Measurements from ENCODE around the gene DGKH.

GRCh38 chr13:42046448-42046847 lies 2.0 kb upstream of the DGKH start:
- TF ChIP-seq POLR2A (IDR thresholded peaks at IDR 0.05): no peak
- TF ChIP-seq, protein P1, sequence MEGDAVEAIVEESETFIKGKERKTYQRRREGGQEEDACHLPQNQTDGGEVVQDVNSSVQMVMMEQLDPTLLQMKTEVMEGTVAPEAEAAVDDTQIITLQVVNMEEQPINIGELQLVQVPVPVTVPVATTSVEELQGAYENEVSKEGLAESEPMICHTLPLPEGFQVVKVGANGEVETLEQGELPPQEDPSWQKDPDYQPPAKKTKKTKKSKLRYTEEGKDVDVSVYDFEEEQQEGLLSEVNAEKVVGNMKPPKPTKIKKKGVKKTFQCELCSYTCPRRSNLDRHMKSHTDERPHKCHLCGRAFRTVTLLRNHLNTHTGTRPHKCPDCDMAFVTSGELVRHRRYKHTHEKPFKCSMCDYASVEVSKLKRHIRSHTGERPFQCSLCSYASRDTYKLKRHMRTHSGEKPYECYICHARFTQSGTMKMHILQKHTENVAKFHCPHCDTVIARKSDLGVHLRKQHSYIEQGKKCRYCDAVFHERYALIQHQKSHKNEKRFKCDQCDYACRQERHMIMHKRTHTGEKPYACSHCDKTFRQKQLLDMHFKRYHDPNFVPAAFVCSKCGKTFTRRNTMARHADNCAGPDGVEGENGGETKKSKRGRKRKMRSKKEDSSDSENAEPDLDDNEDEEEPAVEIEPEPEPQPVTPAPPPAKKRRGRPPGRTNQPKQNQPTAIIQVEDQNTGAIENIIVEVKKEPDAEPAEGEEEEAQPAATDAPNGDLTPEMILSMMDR (IDR thresholded peaks at IDR 0.05): no peak
